Measurements from ENCODE around the gene MPP2. TPM values are rescaled to one million over a fixed set of nuclear protein-coding genes. Genes with fewer than 3 reads are reported as not detected.
A peak's percentile ranks its signal among the peaks of the same experiment; 100 is the strongest.

Gene MPP2
- total RNA-seq, 8 experiments from 2014 or later, result 0.25 to 26.9 (median 18.2) TPM

GRCh38 chr17:43857957-43858600 lies 49.3 kb downstream of the MPP2 start:
- peak in 1 of 8 experiments; percentile 5 for ATAC-seq (replicated peaks in 6 of 8)
- peaks cover 0 to 3% of the 10 kb centered on the region in 2 donors for H3K4me1 ChIP-seq (replicated peaks in 1 of 2)
- WGBS, 10 experiments, result 12 to 94% (median 41%) methylated on average over 1 to 4 of the region's 12 CpGs; no CpG with 5 or more reads in 3 of the 10 experiments
- no peak overlapping the region for H3K4me3 ChIP-seq
- in situ Hi-C loops (cut with MboI; ENCODE audit: low pct_unique_long_range_greater_than_20kb in 2 of 9, low sequenced_read_pairs in 9 of 9, unreplicated experiment in 9 of 9), result no loop called here
- no peak overlapping the region for H3K27ac ChIP-seq

DNA sequence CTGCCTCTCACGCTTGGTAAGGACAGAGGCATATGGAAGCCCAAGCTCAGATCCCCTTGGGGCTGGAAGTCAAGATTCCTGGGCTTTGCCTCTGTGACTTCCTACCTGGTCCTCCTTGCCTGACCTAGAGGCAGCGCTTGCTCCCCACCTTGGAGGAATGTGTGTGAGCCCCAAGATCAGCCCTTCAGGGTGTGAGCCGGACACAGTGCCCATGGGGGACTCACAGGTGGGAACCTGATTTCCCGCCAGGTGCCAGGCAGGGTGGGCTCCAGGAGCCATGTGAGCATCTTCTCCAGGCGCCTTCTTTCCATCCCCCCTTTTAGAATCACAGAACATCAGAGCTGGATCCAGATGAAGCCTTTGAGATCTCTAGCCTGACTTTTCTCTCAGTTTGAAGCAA lies 50.2 kb downstream of the MPP2 start:
- Histone ChIP-seq H3K4me1 (replicated peaks in 1 of 2) (peaks cover 0 to 3% of the 10 kb centered on the region in 2 donors), H3K4me3 (no peak overlapping the region), H3K27ac (no peak overlapping the region)
- 86 to 100% (median 100%) methylated on average over 1 to 2 of the region's 5 CpGs; no CpG with 5 or more reads in 7 of the 10 experiments for WGBS, 10 experiments
- ATAC-seq (replicated peaks in 6 of 8), result no peak
- in situ Hi-C loops (cut with MboI; ENCODE audit: low pct_unique_long_range_greater_than_20kb in 2 of 9, low sequenced_read_pairs in 9 of 9, unreplicated experiment in 9 of 9), result no loop called here

DNA sequence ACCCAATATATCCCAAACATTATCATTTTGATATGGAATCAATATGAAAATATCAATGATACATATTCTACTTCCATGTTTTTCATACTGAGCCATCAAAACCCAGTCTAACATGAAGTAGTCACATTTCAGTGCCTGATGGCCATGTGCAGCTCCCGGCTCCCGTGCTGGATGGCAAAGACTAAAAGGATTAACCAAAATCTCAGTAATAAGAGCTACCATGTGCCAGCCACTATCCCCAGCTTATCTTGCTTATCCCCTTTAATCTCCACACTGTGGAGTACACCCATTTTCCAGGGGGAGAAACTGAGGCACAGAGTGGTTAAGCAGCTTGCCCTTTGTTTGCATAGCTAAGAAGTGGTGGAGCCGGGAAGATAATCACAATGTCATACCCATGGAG lies 51.2 kb downstream of the MPP2 start:
- in situ Hi-C loops (cut with MboI; ENCODE audit: low pct_unique_long_range_greater_than_20kb in 2 of 9, low sequenced_read_pairs in 9 of 9, unreplicated experiment in 9 of 9), result no loop called here
- H3K4me3 ChIP-seq, result no peak overlapping the region
- ATAC-seq (replicated peaks in 6 of 8), result no peak
- peaks cover 0 to 3% of the 10 kb centered on the region in 2 donors for H3K4me1 ChIP-seq (replicated peaks in 1 of 2)
- no peak overlapping the region for H3K27ac ChIP-seq
- WGBS, 10 experiments, result 50 to 94% (median 80%) methylated on average over 1 to 3 of the region's 3 CpGs; no CpG with 5 or more reads in 3 of the 10 experiments

DNA sequence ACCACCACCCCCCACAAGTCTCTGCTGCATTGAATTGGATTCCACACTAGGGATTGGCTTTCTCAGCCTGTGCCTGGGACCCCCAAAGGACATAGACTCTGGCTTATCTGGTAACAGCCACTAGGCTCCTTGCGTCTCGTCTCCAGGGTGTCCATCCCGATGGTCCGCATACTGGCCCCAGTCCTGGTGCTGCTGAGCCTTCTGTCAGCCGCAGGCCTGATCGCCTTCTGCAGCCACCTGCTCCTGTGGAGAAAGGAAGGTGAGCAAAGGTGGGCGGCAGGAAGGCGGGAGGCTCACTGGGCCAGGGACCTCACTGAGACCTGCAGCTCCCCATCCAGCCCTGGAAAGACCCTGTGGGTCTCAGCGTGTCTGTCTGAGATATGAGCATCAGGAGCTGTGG lies 52.3 kb downstream of the MPP2 start:
- Histone ChIP-seq H3K27ac (no peak overlapping the region), H3K4me3 (no peak overlapping the region), H3K4me1 (replicated peaks in 1 of 2) (peaks cover 0 to 3% of the 10 kb centered on the region in 2 donors)
- 70 to 100% (median 85%) methylated on average over 1 to 4 of the region's 9 CpGs; no CpG with 5 or more reads in 6 of the 10 experiments for WGBS, 10 experiments
- ATAC-seq (replicated peaks in 6 of 8), result no peak
- in situ Hi-C loops (cut with MboI; ENCODE audit: low pct_unique_long_range_greater_than_20kb in 2 of 9, low sequenced_read_pairs in 9 of 9, unreplicated experiment in 9 of 9), result no loop called here

- no peak overlapping the region for H3K4me3 ChIP-seq
- H3K27ac ChIP-seq, result no peak overlapping the region
- peaks cover 0 to 3% of the 10 kb centered on the region in 2 donors for H3K4me1 ChIP-seq (replicated peaks in 1 of 2)
- in situ Hi-C loops (cut with MboI; ENCODE audit: low pct_unique_long_range_greater_than_20kb in 2 of 9, low sequenced_read_pairs in 9 of 9, unreplicated experiment in 9 of 9), result no loop called here
- no peak for ATAC-seq (replicated peaks in 6 of 8)
- 14 to 89% (median 59%) methylated on average over 1 to 4 of the region's 8 CpGs; no CpG with 5 or more reads in 4 of the 10 experiments for WGBS, 10 experiments
Measured at GRCh38 chr17:43854498-43854897, 52.8 kb downstream of the MPP2 start.

DNA sequence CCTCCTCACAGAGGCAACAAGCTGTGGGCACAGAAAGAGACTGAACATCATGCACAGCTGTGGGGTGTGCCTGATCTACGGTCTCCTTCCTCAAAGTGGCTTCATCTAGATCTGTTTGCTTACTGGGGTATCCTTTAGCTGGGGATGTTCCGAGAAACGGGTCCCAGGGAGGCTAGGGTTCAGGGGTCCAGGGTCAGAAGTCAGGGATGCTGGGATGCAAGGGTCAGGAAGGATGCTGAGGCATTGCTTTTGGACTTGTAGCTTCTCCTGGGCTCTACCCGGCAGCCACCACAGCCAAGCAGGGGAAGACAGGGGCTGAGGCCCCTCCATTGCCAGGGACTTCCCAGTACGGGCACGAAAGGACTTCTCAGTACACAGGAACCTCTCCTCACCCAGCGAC lies 53.8 kb downstream of the MPP2 start:
- WGBS, 10 experiments, result 40 to 67% (median 40%) methylated on average over 1 to 3 of the region's 7 CpGs; no CpG with 5 or more reads in 7 of the 10 experiments
- in situ Hi-C loops (cut with MboI; ENCODE audit: low pct_unique_long_range_greater_than_20kb in 2 of 9, low sequenced_read_pairs in 9 of 9, unreplicated experiment in 9 of 9), result no loop called here
- peaks cover 0 to 2% of the 10 kb centered on the region in 2 donors for H3K4me1 ChIP-seq (replicated peaks in 1 of 2)
- H3K27ac ChIP-seq, result no peak overlapping the region
- H3K4me3 ChIP-seq, result no peak overlapping the region
- ATAC-seq (replicated peaks in 6 of 8), result no peak

- Histone ChIP-seq H3K27ac (no peak overlapping the region), H3K4me3 (no peak overlapping the region), H3K4me1 (replicated peaks in 1 of 2) (no peaks in the 10 kb centered on the region)
- in situ Hi-C loops (cut with MboI; ENCODE audit: low pct_unique_long_range_greater_than_20kb in 2 of 9, low sequenced_read_pairs in 9 of 9, unreplicated experiment in 9 of 9), result no loop called here
- WGBS, 10 experiments, result 39 to 84% methylated on average over 3 to 6 of the region's 8 CpGs; no CpG with 5 or more reads in 8 of the 10 experiments
- ATAC-seq (replicated peaks in 6 of 8), result no peak
Measured at GRCh38 chr17:43852571-43852970, 54.8 kb downstream of the MPP2 start.

DNA sequence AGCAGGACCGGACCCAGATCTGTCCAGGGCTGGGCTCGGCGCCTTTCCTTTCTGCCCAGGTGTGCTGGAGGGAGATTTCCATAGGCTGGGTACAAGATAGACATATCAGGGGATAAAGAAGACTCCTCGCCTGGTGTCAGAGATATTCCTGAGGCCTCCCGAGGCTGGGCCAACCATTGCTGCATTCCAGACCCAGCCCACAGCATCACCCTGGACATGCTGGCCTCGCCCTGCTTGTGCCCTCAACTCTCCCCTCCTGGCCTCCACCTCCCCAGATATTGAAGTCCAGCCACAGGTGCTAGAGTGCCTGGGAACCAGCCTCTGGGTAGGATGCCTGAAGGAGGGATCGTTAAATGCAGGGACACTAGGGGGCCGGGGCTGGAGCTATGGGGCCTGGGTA lies 58.2 kb downstream of the MPP2 start:
- in situ Hi-C loops (cut with MboI; ENCODE audit: low pct_unique_long_range_greater_than_20kb in 2 of 9, low sequenced_read_pairs in 9 of 9, unreplicated experiment in 9 of 9), result no loop called here
- WGBS, 10 experiments, result 72 to 100% (median 93%) methylated on average over 2 to 4 of the region's 8 CpGs; no CpG with 5 or more reads in 6 of the 10 experiments
- ATAC-seq (replicated peaks in 6 of 8), result no peak
- Histone ChIP-seq H3K4me3 (no peak overlapping the region), H3K27ac (no peak overlapping the region), H3K4me1 (replicated peaks in 1 of 2) (no peaks in the 10 kb centered on the region)

GRCh38 chr17:43848601-43849000 lies 58.7 kb downstream of the MPP2 start:
- in situ Hi-C loops (cut with MboI; ENCODE audit: low pct_unique_long_range_greater_than_20kb in 2 of 9, low sequenced_read_pairs in 9 of 9, unreplicated experiment in 9 of 9), result no loop called here
- Histone ChIP-seq H3K27ac (no peak overlapping the region), H3K4me1 (replicated peaks in 1 of 2) (no peaks in the 10 kb centered on the region), H3K4me3 (no peak overlapping the region)
- WGBS, 10 experiments, result 60 to 100% (median 82%) methylated on average over 1 to 4 of the region's 10 CpGs; no CpG with 5 or more reads in 7 of the 10 experiments
- ATAC-seq (replicated peaks in 6 of 8), result no peak

DNA sequence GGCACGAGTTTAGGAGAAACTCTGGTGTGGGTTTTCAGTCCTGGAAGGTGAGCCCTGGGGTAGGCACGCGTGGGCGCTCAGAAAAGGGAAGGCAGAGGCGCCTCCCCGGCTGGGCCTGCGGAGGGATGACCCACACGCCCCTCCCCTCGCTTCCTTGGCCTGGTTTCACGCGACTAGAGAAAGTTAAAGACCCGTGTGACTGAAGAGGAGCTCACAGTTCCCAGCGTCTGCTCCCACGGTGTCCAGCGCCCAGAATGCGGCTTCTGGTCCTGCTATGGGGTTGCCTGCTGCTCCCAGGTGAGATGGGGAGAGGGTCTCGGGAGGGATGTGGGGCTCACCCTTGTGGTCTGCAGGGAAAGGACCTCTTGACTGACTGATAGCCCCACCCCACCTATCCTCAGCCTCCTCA lies 60.4 kb downstream of the MPP2 start, which contains the start of gene CD300LG:
Gene CD300LG, plus strand, starts transcription at position 214 of the 409 bp plus-strand sequence. Its CDS starts 41 bp downstream, at position 255.
- 17 to 63% (median 43%) methylated on average over 1 to 4 of the region's 17 CpGs; no CpG with 5 or more reads in 6 of the 10 experiments for WGBS, 10 experiments
- in situ Hi-C loops (cut with MboI; ENCODE audit: low pct_unique_long_range_greater_than_20kb in 2 of 9, low sequenced_read_pairs in 9 of 9, unreplicated experiment in 9 of 9), result no loop called here
- Histone ChIP-seq H3K4me1 (replicated peaks in 1 of 2) (no peaks in the 10 kb centered on the region), H3K27ac (no peak within 1 kb of the TSS), H3K4me3 (no peak within 1 kb of the TSS)
- ATAC-seq (replicated peaks in 6 of 8), result peak in 2 of 8 experiments; percentile 8 to 10

DNA sequence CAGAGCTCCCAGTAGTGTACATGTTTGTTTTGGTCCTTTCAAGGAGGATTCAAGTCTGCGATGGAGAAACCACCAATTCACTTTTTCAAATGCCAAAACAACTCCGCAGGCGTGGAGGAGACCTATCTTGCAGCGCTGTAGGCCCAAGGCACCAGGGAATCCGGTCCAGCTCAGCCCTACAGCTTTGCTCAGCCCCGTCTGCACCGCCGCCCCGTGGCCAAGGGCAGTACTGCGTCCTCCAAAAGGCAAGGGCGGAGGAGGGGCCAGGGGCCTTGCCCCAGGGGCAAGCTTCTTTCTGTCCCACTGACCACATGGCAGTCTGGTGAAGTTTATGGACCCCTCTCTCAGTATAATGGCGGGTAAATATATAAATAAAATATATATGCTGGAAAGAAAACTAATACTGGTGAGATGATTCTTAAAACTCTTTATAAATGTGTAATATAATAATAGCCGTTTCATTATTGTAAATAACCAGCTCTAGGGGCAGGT lies 61.1 kb downstream of the MPP2 start:
- no peak overlapping the region for H3K4me3 ChIP-seq
- 0 to 47% (median 17%) methylated on average over 2 to 13 of the region's 13 CpGs; no CpG with 5 or more reads in 2 of the 10 experiments for WGBS, 10 experiments
- H3K4me1 ChIP-seq (replicated peaks in 1 of 2), result no peaks in the 10 kb centered on the region
- peak; percentile 92 to 100 (median 96) for ATAC-seq (replicated peaks in 6 of 8)
- no peak overlapping the region for H3K27ac ChIP-seq
- in situ Hi-C loops (cut with MboI; ENCODE audit: low pct_unique_long_range_greater_than_20kb in 2 of 9, low sequenced_read_pairs in 9 of 9, unreplicated experiment in 9 of 9), result no loop called here

GRCh38 chr17:43845766-43846165 lies 61.6 kb downstream of the MPP2 start:
- in situ Hi-C loops (cut with MboI; ENCODE audit: low pct_unique_long_range_greater_than_20kb in 2 of 9, low sequenced_read_pairs in 9 of 9, unreplicated experiment in 9 of 9), result no loop called here
- Histone ChIP-seq H3K4me1 (replicated peaks in 1 of 2) (no peaks in the 10 kb centered on the region), H3K27ac (no peak overlapping the region), H3K4me3 (no peak overlapping the region)
- 0 to 85% (median 54%) methylated on average over 1 to 4 of the region's 4 CpGs; no CpG with 5 or more reads in 2 of the 10 experiments for WGBS, 10 experiments
- no peak for ATAC-seq (replicated peaks in 6 of 8)

GRCh38 chr17:43844241-43844640 lies 63.1 kb downstream of the MPP2 start:
- in situ Hi-C loops (cut with MboI; ENCODE audit: low pct_unique_long_range_greater_than_20kb in 2 of 9, low sequenced_read_pairs in 9 of 9, unreplicated experiment in 9 of 9), result no loop called here
- WGBS, 10 experiments, result 38 to 70% (median 61%) methylated on average over 2 to 4 of the region's 5 CpGs; no CpG with 5 or more reads in 6 of the 10 experiments
- no peak for ATAC-seq (replicated peaks in 6 of 8)

More at GRCh38 chr17:43844241-43844640, 63.1 kb downstream of the MPP2 start:
- Histone ChIP-seq H3K4me3 (no peak overlapping the region), H3K4me1 (replicated peaks in 1 of 2) (no peaks in the 10 kb centered on the region), H3K27ac (no peak overlapping the region)

Data from motor neuron (in vitro differentiated cells).